GM21619 (cell line): ENCODE results near the gene DDX60.

Source experiments
- ATAC-seq: cut with Tn5 transposase; IDR thresholded peaks from one replicate; pipeline ENCODE4 v1.9.1; 2021; ENCODE audit not compliant: unreplicated experiment

The DDX60 gene

DNA sequence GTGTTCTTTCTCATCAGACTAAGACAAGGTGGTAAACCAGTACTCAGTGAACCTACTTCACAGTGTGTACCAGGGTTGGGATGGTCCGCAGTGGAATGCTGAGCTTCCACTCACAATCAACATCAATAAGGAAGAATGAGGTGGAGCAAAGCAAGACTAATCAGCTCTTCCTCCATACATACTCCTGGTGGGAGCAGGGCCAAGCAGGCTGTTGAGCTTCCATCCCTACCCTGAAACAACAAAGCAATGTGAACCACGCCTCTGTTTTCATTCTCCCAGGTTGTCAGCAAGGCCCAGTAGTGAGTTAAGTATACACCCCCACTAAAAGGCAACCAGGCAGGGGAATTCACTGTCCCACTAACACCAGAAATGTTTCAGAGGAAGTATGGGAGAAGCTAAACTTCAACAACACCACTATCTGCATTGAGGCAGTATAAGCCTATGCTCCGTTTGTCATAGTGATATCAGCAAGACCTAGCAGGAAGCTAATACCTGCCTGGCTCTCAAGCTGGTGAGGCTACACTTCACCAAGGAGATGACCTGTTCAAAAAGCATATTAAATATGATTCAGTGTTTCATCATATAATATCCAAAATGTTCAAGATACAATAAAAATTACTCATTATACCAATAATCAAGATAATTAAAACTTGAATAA, 109.5 kb downstream of the DDX60 start:
- ATAC-seq: no peak

DNA sequence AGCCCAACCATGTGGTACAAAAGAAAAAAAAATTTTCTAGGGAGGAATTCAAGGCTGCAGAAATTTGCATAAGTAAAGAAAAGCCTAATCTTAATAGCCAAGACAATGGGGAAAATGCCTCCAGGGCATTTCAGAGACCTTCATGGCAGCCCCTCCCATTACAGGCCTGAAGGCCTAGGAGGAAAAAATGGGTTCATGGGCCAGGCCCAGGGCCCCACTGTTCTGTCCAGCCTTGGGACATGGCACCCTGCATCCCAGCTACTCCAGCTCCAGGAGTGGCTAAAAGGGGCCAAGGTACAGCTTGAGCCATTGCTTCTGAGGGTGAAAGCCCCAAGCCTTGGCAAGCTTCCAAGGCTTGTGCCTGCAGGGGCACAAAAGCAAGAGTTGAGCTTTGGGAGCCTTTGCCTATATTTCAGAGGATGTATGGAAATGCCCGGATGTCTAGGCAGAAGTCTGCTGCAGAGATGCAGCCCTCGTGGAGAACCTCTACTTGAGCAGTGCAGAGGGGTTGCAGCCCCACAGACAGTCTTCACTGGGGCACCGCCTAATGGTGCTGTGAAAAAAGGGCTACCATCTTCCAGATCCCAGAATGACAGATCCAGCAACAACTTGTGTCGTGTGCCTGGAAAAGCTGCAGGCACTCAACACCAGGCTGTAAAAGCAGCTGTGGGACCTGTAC, 115.2 kb downstream of the DDX60 start:
- no peak for ATAC-seq

DNA sequence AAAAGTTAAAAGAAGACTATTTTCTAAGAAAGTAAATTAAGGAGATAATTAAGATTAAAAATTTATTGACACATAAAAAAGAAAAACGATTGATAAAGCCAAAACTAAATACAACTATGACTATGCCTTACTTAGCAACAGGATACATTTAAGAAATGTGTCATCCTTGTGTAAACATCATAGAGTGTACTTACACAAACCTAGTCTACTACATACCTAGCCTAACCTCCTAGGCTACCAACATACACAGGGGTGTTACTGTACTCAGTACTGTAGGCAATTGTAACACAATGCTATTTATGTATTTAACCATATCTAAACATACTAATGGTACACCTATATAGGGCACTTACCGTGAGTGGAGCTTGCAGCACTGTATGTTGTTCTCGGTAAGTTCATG, 117.9 kb downstream of the DDX60 start:
- ATAC-seq: no peak

DNA sequence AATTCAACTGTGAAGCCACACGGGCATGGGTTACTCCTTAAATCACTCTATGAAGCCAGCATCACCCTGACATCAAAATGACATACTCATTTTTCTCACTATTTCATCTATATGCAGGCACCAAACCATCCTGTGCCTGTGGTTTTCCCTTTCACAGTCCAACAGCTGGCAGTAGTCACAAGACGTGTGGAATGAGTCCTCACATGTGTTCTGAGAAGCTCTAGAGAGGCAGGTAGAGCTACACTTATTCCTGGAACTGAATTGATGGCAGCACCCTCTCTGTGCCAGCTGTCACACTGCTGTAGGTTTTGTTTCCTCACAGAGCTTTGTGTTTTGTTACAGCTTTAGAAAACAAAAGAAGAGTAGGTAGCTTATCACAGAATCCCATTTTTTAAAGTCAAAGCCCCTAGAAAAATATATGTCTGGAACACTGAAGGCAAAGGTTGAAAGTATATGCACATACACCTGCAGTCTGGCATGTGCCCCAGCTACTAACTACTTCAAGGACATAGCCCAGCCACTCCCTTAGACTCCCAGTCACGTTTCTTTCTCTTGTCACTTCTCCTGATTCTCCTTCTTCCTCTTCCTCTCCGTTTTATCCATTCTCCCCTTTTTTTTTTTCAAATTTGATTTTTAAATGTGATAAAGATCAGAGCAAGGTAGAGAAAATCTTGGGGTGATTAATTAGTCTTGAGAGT, 119.1 kb downstream of the DDX60 start:
- ATAC-seq: peak; percentile 55

- ATAC-seq: no peak
Measured at GRCh38 chr4:168197926-168198325, 120.6 kb downstream of the DDX60 start.

DNA sequence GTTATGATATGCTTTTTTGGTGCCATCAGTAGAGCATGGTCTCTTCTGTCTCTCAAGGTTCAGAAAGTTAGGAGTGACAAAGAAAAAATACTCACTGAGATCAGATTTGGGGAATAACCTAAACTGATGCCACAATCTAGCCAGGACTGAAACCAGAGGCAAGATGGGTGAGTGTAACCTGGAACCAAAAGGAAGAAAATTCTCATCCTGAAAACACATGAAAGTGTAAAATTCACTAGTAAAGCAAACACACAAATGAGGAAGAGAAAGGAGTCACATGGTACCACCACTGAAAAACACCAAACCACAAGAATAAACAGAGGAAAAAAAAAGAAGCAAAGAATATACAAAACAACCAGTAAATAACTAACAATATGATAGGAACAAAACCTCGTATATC, 129.8 kb downstream of the DDX60 start:
- ATAC-seq: peak; percentile 76

DNA sequence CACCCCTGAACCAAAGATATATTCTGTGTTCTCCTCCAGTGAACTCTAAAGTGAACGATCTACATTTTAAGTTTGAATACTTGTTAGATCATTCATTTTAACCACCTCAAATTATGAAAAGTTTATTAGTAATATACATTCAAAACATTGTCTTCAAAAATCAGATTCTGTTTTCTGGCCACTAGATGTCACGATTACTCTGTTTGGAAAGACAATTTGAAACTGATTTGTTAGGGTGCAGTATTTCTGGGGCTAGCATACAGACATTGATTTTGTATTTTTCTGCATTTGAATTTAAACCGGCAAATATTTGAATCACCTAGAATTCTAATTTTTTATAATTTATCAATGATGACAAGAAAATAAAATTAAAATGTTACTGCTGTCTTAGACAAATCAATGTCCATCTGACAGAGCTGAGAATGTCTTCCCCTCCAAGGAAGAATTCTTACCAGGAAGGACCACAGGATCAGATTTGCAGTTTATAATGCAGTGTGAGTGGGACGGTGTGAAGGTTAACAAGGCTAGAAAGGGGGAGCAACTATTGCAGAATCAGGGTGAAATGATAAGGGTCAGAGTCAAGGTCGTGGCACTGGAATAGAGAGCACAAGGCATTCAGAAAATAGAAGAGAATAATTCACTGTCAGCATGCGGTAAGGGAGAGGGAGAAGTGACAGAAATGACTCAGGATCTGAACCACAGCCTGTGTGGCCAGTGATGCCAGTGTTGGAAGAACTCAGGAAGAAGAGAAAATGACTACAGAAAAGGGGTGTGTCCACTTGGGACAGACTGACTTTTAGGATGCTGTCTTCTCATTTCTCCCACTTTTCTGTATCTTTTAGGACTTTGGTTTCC, 134.6 kb downstream of the DDX60 start:
- ATAC-seq: no peak

DNA sequence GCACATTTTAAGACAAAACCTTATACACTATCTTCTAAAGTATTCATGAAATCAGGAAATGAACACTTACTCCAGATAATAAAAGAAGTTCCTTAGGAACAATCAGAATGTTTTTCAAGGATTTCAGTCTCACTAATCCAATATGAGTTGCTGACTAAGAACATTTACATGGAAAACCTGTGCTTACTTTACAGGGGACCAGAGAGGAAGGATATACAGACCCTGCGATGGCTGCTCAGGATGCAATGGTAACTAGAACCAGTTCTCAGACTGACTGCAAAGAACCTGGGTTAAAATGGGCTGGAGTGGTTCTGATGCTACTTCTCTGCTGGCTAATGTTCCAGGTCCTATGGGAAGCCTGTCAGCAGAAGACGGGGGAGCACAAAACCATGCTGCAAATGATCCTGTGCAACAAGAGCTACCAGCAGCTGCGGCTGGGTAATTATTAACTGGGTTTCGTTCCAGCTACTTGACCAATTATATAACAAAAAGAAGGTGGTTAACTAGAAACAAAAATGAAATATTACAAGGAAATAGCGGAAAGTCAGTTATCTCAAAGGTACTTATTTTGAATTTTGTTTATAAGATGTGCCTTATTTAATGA, 140.9 kb downstream of the DDX60 start:
- ATAC-seq: no peak

DNA sequence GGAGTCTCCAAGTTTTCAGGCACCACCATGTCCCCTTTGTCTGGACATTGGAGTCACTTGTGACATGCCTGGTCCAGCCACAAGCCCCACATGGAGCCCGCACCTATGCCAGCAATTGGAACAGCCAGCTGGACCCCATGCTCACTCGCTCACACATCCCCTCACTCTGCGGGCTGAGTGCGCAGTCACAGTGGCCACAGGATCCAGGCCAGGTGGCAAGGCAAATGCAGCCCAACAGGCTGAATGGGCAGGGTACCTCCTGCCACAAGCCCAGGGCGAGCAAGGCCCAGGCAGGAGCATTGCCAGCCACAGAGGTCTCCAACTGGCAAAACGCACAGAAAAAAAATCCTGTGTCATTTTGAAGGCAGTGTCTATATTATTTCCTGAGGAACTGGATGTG, 144.2 kb downstream of the DDX60 start:
- no peak for ATAC-seq

- peak; percentile 58 for ATAC-seq
Measured at GRCh38 chr4:168167714-168168284, 150.8 kb downstream of the DDX60 start.
